NB4 (cell line): ENCODE data around the gene CREB5.

Experiments
- DNase-seq: peaks from one replicate; pipeline ENCODE4 v3.0.0; 2010; ENCODE audit warnings: low read depth
- H3K4me3 ChIP-seq: one replicate; pipeline ENCODE4 v1.5.1; 2011; ENCODE audit warnings: mild to moderate bottlenecking, low read depth, low read length, moderate library complexity
- CTCF ChIP-seq: IDR thresholded peaks from one replicate; pipeline ENCODE4 v1.5.1; 2012; ENCODE audit warnings: low read depth, low read length
- MAX ChIP-seq: IDR thresholded peaks from 2 replicates; pipeline ENCODE4 v1.6.1; 2011; ENCODE audit warnings: low read depth, low read length
- MYC ChIP-seq: IDR thresholded peaks from 2 replicates; pipeline ENCODE4 v1.6.1; 2011; ENCODE audit warnings: low read depth, low read length
- POLR2A ChIP-seq: IDR thresholded peaks from 2 replicates; pipeline ENCODE4 v1.6.1; 2011; ENCODE audit warnings: mild to moderate bottlenecking; ENCODE audit not compliant: insufficient read length; ENCODE audit errors: extremely low read depth

Gene CREB5

GRCh38 chr7:28477041-28477442 is 64.7 kb downstream of the CREB5 start:
- TF ChIP-seq MAX: no peak
- no peak for TF ChIP-seq CTCF
- no peak for TF ChIP-seq MYC
- TF ChIP-seq POLR2A: no peak
- H3K4me3 ChIP-seq: no peak overlapping the region
- no peak for DNase-seq

GRCh38 chr7:28478656-28479055 is 66.3 kb downstream of the CREB5 start:
- no peak for DNase-seq
- no peak overlapping the region for H3K4me3 ChIP-seq
- no peak for TF ChIP-seq MAX
- no peak for TF ChIP-seq CTCF
- TF ChIP-seq MYC: no peak
- no peak for TF ChIP-seq POLR2A

DNA sequence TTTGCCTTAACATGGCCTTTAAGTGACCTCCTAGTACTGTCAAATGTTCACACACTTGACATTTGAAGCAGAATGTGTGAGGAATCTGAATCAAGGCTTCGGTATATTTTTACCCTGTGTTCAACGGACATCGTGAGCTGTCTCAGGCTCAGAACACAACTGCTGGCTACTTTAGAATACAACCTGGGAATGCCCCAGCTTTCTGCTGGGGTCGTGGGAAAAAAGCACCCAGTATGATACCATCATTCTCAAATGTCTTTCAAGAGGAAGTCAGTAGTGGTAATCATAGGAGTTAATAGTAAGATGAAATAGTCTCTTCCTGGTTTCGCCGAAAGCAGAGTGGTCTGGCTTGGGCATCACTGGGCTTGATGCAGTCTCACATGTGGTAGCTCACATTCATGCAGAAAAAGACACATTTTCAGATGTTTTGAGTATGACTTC is 67.2 kb downstream of the CREB5 start:
- DNase-seq: no peak
- no peak for TF ChIP-seq POLR2A
- TF ChIP-seq MAX: no peak
- TF ChIP-seq CTCF: no peak
- H3K4me3 ChIP-seq: no peak overlapping the region

- no peak overlapping the region for H3K4me3 ChIP-seq
- TF ChIP-seq CTCF (no peak), MAX (no peak), MYC (no peak), POLR2A (no peak)
- DNase-seq: no peak
These were observed 68.3 kb downstream of the CREB5 start for GRCh38 chr7:28480595-28480994.

GRCh38 chr7:28481091-28481926 is 69.0 kb downstream of the CREB5 start:
- H3K4me3 ChIP-seq: no peak overlapping the region
- DNase-seq: no peak
- no peak for TF ChIP-seq MAX
- no peak for TF ChIP-seq CTCF
- TF ChIP-seq POLR2A: no peak
- TF ChIP-seq MYC: no peak
